Duodenal mucosa (tissue), 2 donors: ENCODE results near the gene PPM1D.
"Not testable (repeated sequence)": the region's sequence is repeated elsewhere in the genome, so short reads cannot be mapped to it uniquely, and the experiment has no call there.

Experiments
- H3K27ac ChIP-seq: one replicate; pipeline ENCODE4 v1.7.0; 2013; ENCODE audit warnings: low read depth, low read length
- H3K27me3 ChIP-seq, 2 donors: one replicate each; pipeline ENCODE4 v1.7.0; 2013; ENCODE audit warnings: low read length in 2 of 2, control low read depth in 1 of 2; ENCODE audit not compliant: insufficient read depth in 2 of 2, control insufficient read depth in 1 of 2
- H3K36me3 ChIP-seq, 2 donors: one replicate each; pipeline ENCODE4 v1.7.0; 2013; ENCODE audit warnings: low read length in 2 of 2, control low read depth in 1 of 2; ENCODE audit not compliant: insufficient read depth in 2 of 2, control insufficient read depth in 1 of 2
- H3K4me1 ChIP-seq, 2 donors: one replicate each; pipeline ENCODE4 v1.7.0; 2013; ENCODE audit warnings: low read length in 2 of 2, control low read depth in 1 of 2; ENCODE audit not compliant: insufficient read depth in 2 of 2, control insufficient read depth in 1 of 2
- H3K4me3 ChIP-seq, 2 donors: one replicate each; pipeline ENCODE4 v1.7.0; 2013; ENCODE audit warnings: low read length in 2 of 2, low read depth in 1 of 2
- H3K9ac ChIP-seq, 2 donors: one replicate each; pipeline ENCODE4 v1.7.0; 2013; ENCODE audit warnings: low read length in 2 of 2, low read depth in 1 of 2
- H3K9me3 ChIP-seq, 2 donors: one replicate each; pipeline ENCODE4 v1.7.0; 2013; ENCODE audit warnings: low read length in 2 of 2, control low read depth in 1 of 2; ENCODE audit not compliant: control insufficient read depth in 1 of 2

PPM1D gene

DNA sequence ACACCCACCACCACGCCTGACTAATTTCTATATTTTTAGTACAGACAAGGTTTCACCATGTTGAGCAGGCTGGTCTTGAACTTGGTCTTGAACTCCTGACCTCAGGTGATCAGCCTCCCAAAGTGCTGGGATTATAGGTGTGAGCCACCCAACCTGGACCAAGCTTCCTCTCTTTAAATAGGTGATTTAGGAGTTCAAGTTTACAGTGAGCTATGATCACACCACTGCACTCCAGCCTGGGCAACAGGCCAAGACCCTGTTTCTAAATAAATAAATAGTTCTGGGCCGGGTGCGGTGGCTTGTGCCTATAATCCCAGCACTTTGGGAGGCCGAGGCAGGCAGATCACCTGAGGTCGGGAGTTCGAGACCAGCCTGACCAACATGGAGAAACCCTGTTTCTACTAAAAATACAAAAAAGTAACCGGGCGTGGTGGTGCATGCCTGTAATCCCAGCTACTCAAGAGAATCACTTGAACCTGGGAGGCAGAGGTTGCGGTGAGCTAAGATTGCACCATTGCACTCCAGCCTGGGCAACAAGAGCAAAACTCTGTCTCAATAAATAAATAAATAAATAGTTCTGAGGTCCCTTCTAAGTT lies 6.5 kb upstream of the PPM1D start:
- not testable (repeated sequence) for H3K36me3 ChIP-seq, H3K27me3 ChIP-seq, H3K4me1 ChIP-seq, H3K9ac ChIP-seq, H3K4me3 ChIP-seq, H3K9me3 ChIP-seq, H3K27ac ChIP-seq

GRCh38 chr17:60594170-60594569 lies 5.8 kb upstream of the PPM1D start:
- H3K4me1 ChIP-seq, H3K9me3 ChIP-seq, H3K27me3 ChIP-seq, H3K36me3 ChIP-seq, H3K27ac ChIP-seq, H3K9ac ChIP-seq, H3K4me3 ChIP-seq: not testable (repeated sequence)

DNA sequence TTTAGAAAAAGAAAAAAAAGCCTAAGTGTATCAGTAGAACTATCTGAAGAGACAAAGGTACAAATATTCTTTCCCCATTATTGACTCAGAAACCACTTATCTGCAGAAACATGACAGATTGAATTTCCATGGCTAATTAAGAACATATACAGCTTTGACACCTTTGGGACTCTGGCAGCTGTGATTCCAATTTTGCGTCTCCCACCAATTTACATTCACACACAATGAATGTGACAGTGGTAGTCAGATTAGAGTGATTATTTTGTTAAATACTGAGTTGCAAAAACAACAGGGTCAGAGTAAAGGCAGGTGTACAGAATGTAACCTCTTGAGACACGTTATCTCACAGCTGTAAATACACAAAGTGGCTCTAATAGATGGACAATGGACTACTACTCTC lies 5.3 kb upstream of the PPM1D start:
- H3K4me3 ChIP-seq, result no peak overlapping the region
- no peaks in the 10 kb centered on the region for H3K36me3 ChIP-seq
- no peak overlapping the region for H3K27ac ChIP-seq
- H3K27me3 ChIP-seq, result no peaks in the 10 kb centered on the region
- H3K9ac ChIP-seq, result no peak overlapping the region
- H3K9me3 ChIP-seq, result no peaks in the 10 kb centered on the region
- peaks cover 3 to 7% of the 10 kb centered on the region in 2 donors for H3K4me1 ChIP-seq

- no peak overlapping the region for H3K4me3 ChIP-seq
- H3K27ac ChIP-seq, result no peak overlapping the region
- no peaks in the 10 kb centered on the region for H3K27me3 ChIP-seq
- H3K9ac ChIP-seq, result no peak overlapping the region
- peaks cover 3 to 7% of the 10 kb centered on the region in 2 donors for H3K4me1 ChIP-seq
- H3K36me3 ChIP-seq, result no peaks in the 10 kb centered on the region
- no peaks in the 10 kb centered on the region for H3K9me3 ChIP-seq
These were observed 2.7 kb upstream of the PPM1D start for GRCh38 chr17:60597297-60597696.

GRCh38 chr17:60598001-60598736 lies 1.8 kb upstream of the PPM1D start:
- peaks cover 8 to 15% of the 10 kb centered on the region in 2 donors for H3K4me1 ChIP-seq
- H3K36me3 ChIP-seq, result no peaks in the 10 kb centered on the region
- H3K9ac ChIP-seq, result no peak overlapping the region
- H3K27me3 ChIP-seq, result no peaks in the 10 kb centered on the region
- H3K4me3 ChIP-seq, result no peak overlapping the region
- no peak overlapping the region for H3K27ac ChIP-seq
- H3K9me3 ChIP-seq, result no peaks in the 10 kb centered on the region

- Histone ChIP-seq H3K4me3 (peak overlapping the region; percentile 92 to 95), H3K36me3 (no peaks in the 10 kb centered on the region), H3K9me3 (no peaks in the 10 kb centered on the region), H3K9ac (peak overlapping the region; percentile 93 to 97), H3K27me3 (no peaks in the 10 kb centered on the region), H3K4me1 (peaks cover 8 to 23% of the 10 kb centered on the region in 2 donors), H3K27ac (peak overlapping the region; percentile 89)
These were observed 773 bp upstream of the PPM1D start for GRCh38 chr17:60599220-60599619.

DNA sequence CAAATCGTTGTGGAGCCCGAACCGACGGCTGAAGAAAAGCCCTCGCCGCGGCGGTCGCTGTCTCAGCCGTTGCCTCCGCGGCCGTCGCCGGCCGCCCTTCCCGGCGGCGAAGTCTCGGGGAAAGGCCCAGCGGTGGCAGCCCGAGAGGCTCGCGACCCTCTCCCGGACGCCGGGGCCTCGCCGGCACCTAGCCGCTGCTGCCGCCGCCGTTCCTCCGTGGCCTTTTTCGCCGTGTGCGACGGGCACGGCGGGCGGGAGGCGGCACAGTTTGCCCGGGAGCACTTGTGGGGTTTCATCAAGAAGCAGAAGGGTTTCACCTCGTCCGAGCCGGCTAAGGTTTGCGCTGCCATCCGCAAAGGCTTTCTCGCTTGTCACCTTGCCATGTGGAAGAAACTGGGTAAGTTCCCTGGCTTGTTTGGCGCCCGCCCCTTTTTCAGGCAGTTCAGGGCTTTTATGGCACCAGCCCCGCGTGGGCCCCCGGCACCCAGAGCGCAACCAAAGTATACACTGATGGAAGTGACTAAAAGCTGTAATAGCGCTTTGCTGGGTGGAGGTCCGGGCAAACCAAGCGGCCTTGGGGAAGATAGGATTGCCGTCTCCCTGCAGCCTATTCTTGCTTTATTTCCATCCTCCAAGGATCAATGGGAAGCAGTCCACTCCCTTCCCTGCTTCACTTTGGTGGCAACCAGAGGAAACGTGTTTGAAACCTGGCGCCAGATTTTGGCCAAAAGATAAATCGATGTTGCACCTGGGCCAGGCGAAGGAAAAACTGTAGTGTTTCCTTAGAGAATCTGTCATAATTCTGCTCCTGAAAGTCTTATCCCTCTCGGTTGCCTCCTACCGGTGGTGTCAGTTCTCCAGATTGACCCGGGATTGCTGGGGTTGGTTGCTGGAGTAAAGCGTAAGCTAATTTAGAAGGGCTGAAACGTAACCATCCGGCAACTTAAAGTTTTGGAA lies 775 bp downstream of the PPM1D start:
- peaks cover 8 to 23% of the 10 kb centered on the region in 2 donors for H3K4me1 ChIP-seq
- H3K27ac ChIP-seq, result peak overlapping the region; percentile 89
- no peaks in the 10 kb centered on the region for H3K27me3 ChIP-seq

DNA sequence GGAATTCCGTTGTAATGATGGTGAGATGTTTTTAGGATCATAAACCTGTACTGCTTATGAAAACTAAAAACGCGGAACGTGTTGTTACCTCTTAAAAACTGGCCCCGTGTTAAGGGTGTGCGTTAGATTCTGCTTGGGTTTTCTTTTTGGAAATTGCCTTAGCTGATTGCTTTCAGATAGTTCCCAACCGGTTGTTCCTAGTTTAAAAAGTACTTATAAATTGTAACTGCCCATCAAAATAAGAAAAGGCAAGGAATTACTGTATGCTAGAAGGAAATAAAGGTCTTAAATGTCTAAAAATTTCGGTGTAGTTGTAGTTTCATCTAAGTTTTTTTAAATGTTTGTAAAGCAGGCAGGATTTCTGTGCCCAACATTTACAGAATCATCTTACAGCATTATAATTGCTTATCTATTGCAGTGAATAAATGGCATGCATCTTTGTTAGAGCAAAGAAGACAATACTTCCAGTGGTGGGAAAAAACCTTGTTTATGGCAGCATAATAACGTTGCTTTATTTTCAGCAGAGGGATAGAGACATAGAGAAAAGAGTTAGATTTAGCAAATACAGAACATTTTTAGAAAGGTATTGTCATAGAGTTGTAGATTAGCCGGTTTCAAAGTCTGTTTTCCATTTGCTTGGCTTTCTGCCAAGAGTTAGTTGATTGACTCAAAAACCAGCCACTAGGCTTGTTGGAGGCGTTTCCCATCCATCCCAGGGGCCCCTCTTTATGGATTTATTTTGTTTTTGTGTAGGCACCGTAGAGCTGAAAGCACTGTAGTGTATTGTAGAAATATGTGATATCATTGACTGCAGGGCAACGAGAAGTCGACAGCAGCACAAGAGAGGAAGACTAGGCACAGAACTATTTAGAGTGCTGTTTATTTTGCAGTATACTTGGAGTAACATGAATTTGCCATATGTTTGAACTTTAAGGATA lies 1.7 kb downstream of the PPM1D start:
- Histone ChIP-seq H3K36me3 (no peaks in the 10 kb centered on the region), H3K27ac (peak overlapping the region; percentile 13), H3K9me3 (no peaks in the 10 kb centered on the region), H3K4me1 (peaks cover 8 to 23% of the 10 kb centered on the region in 2 donors), H3K27me3 (no peaks in the 10 kb centered on the region), H3K9ac (peak overlapping the region; percentile 93 to 97), H3K4me3 (peak overlapping the region; percentile 92 to 95)

More for the DNA sequence above, 775 bp downstream of the PPM1D start:
- Histone ChIP-seq H3K36me3 (no peaks in the 10 kb centered on the region), H3K4me3 (peak overlapping the region; percentile 92 to 95), H3K9ac (peak overlapping the region; percentile 93 to 97), H3K9me3 (no peaks in the 10 kb centered on the region)

DNA sequence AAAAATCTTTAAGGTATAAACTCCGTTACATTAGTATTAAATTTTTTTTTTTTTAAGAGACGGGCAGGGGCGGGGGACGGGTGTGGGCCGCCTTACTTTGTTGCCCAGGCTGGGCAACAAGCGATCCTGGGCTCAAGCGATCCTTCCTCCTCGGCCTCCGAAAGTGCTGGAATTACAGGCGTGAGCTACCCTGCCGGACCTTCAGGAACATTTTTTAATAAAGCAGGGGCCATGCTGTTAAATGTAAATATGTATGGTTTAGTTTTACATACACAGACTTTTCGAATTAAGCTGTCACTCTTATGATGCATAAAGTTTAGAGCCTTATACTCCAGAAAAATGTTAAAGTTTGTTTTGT lies 2.4 kb downstream of the PPM1D start:
- H3K27ac ChIP-seq, result no peak overlapping the region
- H3K4me1 ChIP-seq, result peaks cover 8 to 23% of the 10 kb centered on the region in 2 donors
- H3K36me3 ChIP-seq, result no peaks in the 10 kb centered on the region
- H3K4me3 ChIP-seq, result peak overlapping the region; percentile 92 to 95
- H3K9ac ChIP-seq, result peak overlapping the region; percentile 93 to 97
- no peaks in the 10 kb centered on the region for H3K27me3 ChIP-seq
- H3K9me3 ChIP-seq, result no peaks in the 10 kb centered on the region
